BJ (cell line): ENCODE measurements around the gene ATXN10. TPM values are rescaled to one million over a fixed set of nuclear protein-coding genes. Genes with fewer than 3 reads are reported as not detected.

Source experiments
- CTCF ChIA-PET: fragments of 350-600 bp; formaldehyde crosslinking; extraction: SDS; loops from one replicate; lab custom pipeline; 2021; ENCODE audit warnings: antibody characterized with exemption, inconsistent platforms; lab: Yijun Ruan, JAX
- POLR2A ChIA-PET: fragments of 300-600 bp; sonication (Branson Sonifier 250); formaldehyde crosslinking; extraction: SDS; loops from one replicate; lab custom pipeline; 2021; ENCODE audit warnings: antibody characterized with exemption; lab: Charles Lee
- DNase-seq: peaks from one replicate; pipeline ENCODE4 v3.0.0-alpha.2; 2011; ENCODE audit warnings: low read depth
- H3K27me3 ChIP-seq: 2 replicates; pipeline ENCODE4 v1.6.0; 2011; ENCODE audit warnings: low read length; ENCODE audit not compliant: control insufficient read depth, insufficient read depth
- H3K36me3 ChIP-seq: 2 replicates; pipeline ENCODE4 v1.5.1; 2011; ENCODE audit warnings: low read length; ENCODE audit not compliant: control insufficient read depth, insufficient read depth
- H3K4me3 ChIP-seq: 2 replicates; pipeline ENCODE4 v1.5.1; 2011; ENCODE audit warnings: low read depth, mild to moderate bottlenecking, control low read depth, low read length
- CTCF ChIP-seq: IDR thresholded peaks from 2 replicates; pipeline ENCODE4 v1.5.1; 2011; ENCODE audit warnings: low read depth, mild to moderate bottlenecking, control low read depth, inconsistent platforms, low read length, moderate library complexity; ENCODE audit not compliant: insufficient read depth
- polyA plus RNA-seq: library from polyadenylated mRNA; depleted of rRNA; stranded (reverse); fragments of >200 nt; gene quantifications from 2 replicates; pipeline ENCODE4 v1.2.3, GENCODE V29; 2011

ATXN10 gene
- polyA plus RNA-seq, 1 experiment: 328 TPM

DNA sequence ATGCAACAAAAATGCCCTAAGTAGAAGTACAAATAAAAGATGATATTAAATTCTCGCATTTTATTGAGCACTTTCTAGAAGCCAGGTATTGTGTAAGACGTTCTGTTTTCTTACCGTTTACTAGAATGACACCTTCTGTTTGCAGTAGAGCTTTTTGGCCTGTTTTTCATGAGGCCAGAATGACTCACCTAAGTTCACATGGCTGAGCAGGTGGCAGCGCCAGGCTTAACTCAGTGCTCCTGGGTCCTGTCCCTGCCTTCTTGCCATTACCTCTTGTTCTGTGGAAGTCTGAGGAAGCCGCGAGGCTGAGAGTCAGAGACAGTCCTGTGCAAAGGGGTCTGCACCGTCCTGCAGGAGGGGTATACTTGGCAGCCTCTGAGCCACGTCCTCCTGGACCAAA lies 113.8 kb downstream of the ATXN10 start:
- no peak for DNase-seq
- no peaks in the 10 kb centered on the region for H3K36me3 ChIP-seq
- no peak for TF ChIP-seq CTCF
- H3K4me3 ChIP-seq: no peak overlapping the region
- no peaks in the 10 kb centered on the region for H3K27me3 ChIP-seq
- CTCF ChIA-PET: interaction anchor here (0.7 to 1.2 kb wide), 3 partner anchors 15 to 46 kb away, joined by 3 read pairs; no protein-coding TSS in a partner anchor
- POLR2A ChIA-PET: no interaction called here

- CTCF ChIA-PET: interaction anchor here (1.8 kb wide), 1 partner anchor 9 kb away, joined by 5 read pairs; no protein-coding TSS in a partner anchor
- H3K27me3 ChIP-seq: no peaks in the 10 kb centered on the region
- no peak overlapping the region for H3K4me3 ChIP-seq
- no peak for TF ChIP-seq CTCF
- POLR2A ChIA-PET: no interaction called here
- no peaks in the 10 kb centered on the region for H3K36me3 ChIP-seq
- DNase-seq: no peak
These were observed 115.1 kb downstream of the ATXN10 start for GRCh38 chr22:45786726-45787125.

GRCh38 chr22:45787759-45788158 lies 116.1 kb downstream of the ATXN10 start:
- Histone ChIP-seq H3K4me3 (no peak overlapping the region), H3K27me3 (no peaks in the 10 kb centered on the region), H3K36me3 (no peaks in the 10 kb centered on the region)
- ChIA-PET POLR2A (no interaction called here), CTCF (no interaction called here)
- TF ChIP-seq CTCF: no peak
- no peak for DNase-seq

GRCh38 chr22:45788522-45788921 lies 116.9 kb downstream of the ATXN10 start:
- Histone ChIP-seq H3K27me3 (no peaks in the 10 kb centered on the region), H3K36me3 (peaks cover 1% of the 10 kb centered on the region)
- CTCF ChIA-PET: no interaction called here

DNA sequence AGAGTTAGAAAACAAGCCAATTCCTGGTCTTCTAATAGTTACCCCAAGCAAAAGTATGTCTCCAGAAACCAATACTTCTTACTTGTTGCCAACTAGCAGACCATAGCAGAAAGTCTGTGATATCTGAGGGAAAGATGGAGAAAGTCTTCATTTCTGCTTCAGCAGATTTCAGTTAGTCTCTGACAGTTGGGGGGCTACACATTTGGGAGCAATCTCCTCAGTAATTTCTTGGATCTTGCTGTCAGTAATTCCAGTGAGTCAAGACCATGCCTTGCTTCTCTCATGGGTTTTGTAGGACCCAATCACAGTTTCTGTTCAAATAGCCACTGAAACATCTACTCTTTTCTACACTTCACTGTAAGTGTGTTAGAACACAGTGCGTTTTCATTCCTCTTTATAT lies 118.8 kb downstream of the ATXN10 start:
- no peak overlapping the region for H3K4me3 ChIP-seq
- no peaks in the 10 kb centered on the region for H3K27me3 ChIP-seq
- CTCF ChIA-PET: no interaction called here
- POLR2A ChIA-PET: no interaction called here
- DNase-seq: no peak
- peaks cover 6% of the 10 kb centered on the region for H3K36me3 ChIP-seq
- no peak for TF ChIP-seq CTCF

More at GRCh38 chr22:45788522-45788921, 116.9 kb downstream of the ATXN10 start:
- POLR2A ChIA-PET: no interaction called here
- DNase-seq: no peak
- TF ChIP-seq CTCF: no peak
- H3K4me3 ChIP-seq: no peak overlapping the region
